OCI-LY1 (cell line): ENCODE results near the gene DRAP1.

Experiments used
- EZH2 ChIP-seq: fragments of 200-600 bp; sonication (generic), shearing (Covaris generic); IDR thresholded peaks from 2 replicates; pipeline ENCODE4 v1.8.0; 2017; ENCODE audit warnings: borderline replicate concordance, mixed run types, mild to moderate bottlenecking, antibody characterized with exemption, low read length, moderate library complexity, mixed read lengths
- TF ChIP-seq, protein P1 (sequence below): fragments of 200-600 bp; sonication (generic), shearing (Covaris generic); IDR thresholded peaks from 2 replicates; pipeline ENCODE4 v1.5.1; 2017; ENCODE audit warnings: mild to moderate bottlenecking, antibody characterized with exemption, low read length, moderate library complexity, mixed read lengths

- TF ChIP-seq, protein P1, sequence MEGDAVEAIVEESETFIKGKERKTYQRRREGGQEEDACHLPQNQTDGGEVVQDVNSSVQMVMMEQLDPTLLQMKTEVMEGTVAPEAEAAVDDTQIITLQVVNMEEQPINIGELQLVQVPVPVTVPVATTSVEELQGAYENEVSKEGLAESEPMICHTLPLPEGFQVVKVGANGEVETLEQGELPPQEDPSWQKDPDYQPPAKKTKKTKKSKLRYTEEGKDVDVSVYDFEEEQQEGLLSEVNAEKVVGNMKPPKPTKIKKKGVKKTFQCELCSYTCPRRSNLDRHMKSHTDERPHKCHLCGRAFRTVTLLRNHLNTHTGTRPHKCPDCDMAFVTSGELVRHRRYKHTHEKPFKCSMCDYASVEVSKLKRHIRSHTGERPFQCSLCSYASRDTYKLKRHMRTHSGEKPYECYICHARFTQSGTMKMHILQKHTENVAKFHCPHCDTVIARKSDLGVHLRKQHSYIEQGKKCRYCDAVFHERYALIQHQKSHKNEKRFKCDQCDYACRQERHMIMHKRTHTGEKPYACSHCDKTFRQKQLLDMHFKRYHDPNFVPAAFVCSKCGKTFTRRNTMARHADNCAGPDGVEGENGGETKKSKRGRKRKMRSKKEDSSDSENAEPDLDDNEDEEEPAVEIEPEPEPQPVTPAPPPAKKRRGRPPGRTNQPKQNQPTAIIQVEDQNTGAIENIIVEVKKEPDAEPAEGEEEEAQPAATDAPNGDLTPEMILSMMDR, result no peak
- TF ChIP-seq EZH2, result no peak
These were observed 6.4 kb upstream of the DRAP1 start for GRCh38 chr11:65912845-65913244.
